ENCODE results near the gene MYL11.

Gene MYL11

GRCh38 chr16:30356401-30357084 is 18.1 kb upstream of the MYL11 start:
- no peak for ATAC-seq

GRCh38 chr16:30357085-30357714 is 17.4 kb upstream of the MYL11 start:
- TF ChIP-seq SNAI2 (CRISPR knock-in tag; IDR thresholded peaks at IDR 0.05) = no peak
- TF ChIP-seq OSR1 (CRISPR knock-in tag; IDR thresholded peaks at IDR 0.05) = no peak
- TF ChIP-seq PPARA (CRISPR knock-in tag; IDR thresholded peaks at IDR 0.05; ENCODE audit: borderline replicate concordance) = no peak
- no peak for ATAC-seq

More at GRCh38 chr16:30356401-30357084, 18.1 kb upstream of the MYL11 start:
- TF ChIP-seq PPARA (CRISPR knock-in tag; IDR thresholded peaks at IDR 0.05; ENCODE audit: borderline replicate concordance) (no peak), ESRRG (CRISPR knock-in tag; IDR thresholded peaks at IDR 0.05) (no peak), CSDC2 (CRISPR knock-in tag; IDR thresholded peaks at IDR 0.05) (no peak), RARB (CRISPR knock-in tag; IDR thresholded peaks at IDR 0.05) (no peak), TCF4 (CRISPR knock-in tag; IDR thresholded peaks at IDR 0.05; ENCODE audit: borderline replicate concordance) (no peak)

GRCh38 chr16:30357715-30358576 is 16.7 kb upstream of the MYL11 start:
- ATAC-seq = no peak
- TF ChIP-seq CSRNP3 (CRISPR knock-in tag; IDR thresholded peaks at IDR 0.05) (no peak), TOX (CRISPR knock-in tag; IDR thresholded peaks at IDR 0.05; ENCODE audit: borderline replicate concordance) (no peak), ZFP30 (CRISPR knock-in tag; IDR thresholded peaks at IDR 0.05) (no peak), OSR1 (CRISPR knock-in tag; IDR thresholded peaks at IDR 0.05) (no peak), ZNF70 (CRISPR knock-in tag; IDR thresholded peaks at IDR 0.05) (no peak), GLIS3 (CRISPR knock-in tag; IDR thresholded peaks at IDR 0.05) (no peak), CSDC2 (CRISPR knock-in tag; IDR thresholded peaks at IDR 0.05) (no peak), ARNTL (CRISPR knock-in tag; IDR thresholded peaks at IDR 0.05; ENCODE audit: borderline replicate concordance, low read depth) (no peak), ISL1 (CRISPR knock-in tag; IDR thresholded peaks at IDR 0.05) (no peak), SNAI2 (CRISPR knock-in tag; IDR thresholded peaks at IDR 0.05) (no peak)
- TF ChIP-seq, protein P1, sequence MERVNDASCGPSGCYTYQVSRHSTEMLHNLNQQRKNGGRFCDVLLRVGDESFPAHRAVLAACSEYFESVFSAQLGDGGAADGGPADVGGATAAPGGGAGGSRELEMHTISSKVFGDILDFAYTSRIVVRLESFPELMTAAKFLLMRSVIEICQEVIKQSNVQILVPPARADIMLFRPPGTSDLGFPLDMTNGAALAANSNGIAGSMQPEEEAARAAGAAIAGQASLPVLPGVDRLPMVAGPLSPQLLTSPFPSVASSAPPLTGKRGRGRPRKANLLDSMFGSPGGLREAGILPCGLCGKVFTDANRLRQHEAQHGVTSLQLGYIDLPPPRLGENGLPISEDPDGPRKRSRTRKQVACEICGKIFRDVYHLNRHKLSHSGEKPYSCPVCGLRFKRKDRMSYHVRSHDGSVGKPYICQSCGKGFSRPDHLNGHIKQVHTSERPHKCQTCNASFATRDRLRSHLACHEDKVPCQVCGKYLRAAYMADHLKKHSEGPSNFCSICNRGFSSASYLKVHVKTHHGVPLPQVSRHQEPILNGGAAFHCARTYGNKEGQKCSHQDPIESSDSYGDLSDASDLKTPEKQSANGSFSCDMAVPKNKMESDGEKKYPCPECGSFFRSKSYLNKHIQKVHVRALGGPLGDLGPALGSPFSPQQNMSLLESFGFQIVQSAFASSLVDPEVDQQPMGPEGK (CRISPR knock-in tag; IDR thresholded peaks at IDR 0.05; ENCODE audit: borderline replicate concordance) = no peak

- no peak for TF ChIP-seq SNAI2 (CRISPR knock-in tag; IDR thresholded peaks at IDR 0.05)
- TF ChIP-seq GLIS3 (CRISPR knock-in tag; IDR thresholded peaks at IDR 0.05) = no peak
- no peak for TF ChIP-seq ESRRG (CRISPR knock-in tag; IDR thresholded peaks at IDR 0.05)
- no peak for TF ChIP-seq RARB (CRISPR knock-in tag; IDR thresholded peaks at IDR 0.05)
- TF ChIP-seq ZFP3 (CRISPR knock-in tag; IDR thresholded peaks at IDR 0.05) = no peak
- no peak for TF ChIP-seq ZNF565 (CRISPR knock-in tag; conservative IDR thresholded peaks at IDR 0.05; ENCODE audit: low read depth)
- TF ChIP-seq OSR1 (CRISPR knock-in tag; IDR thresholded peaks at IDR 0.05) = no peak
- TF ChIP-seq, protein P2, sequence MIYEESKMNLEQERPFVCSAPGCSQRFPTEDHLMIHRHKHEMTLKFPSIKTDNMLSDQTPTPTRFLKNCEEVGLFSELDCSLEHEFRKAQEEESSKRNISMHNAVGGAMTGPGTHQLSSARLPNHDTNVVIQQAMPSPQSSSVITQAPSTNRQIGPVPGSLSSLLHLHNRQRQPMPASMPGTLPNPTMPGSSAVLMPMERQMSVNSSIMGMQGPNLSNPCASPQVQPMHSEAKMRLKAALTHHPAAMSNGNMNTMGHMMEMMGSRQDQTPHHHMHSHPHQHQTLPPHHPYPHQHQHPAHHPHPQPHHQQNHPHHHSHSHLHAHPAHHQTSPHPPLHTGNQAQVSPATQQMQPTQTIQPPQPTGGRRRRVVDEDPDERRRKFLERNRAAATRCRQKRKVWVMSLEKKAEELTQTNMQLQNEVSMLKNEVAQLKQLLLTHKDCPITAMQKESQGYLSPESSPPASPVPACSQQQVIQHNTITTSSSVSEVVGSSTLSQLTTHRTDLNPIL (CRISPR knock-in tag; IDR thresholded peaks at IDR 0.05; ENCODE audit: low read depth) = no peak
- no peak for TF ChIP-seq ZNF70 (CRISPR knock-in tag; IDR thresholded peaks at IDR 0.05)
- TF ChIP-seq ZNF8 (CRISPR knock-in tag; IDR thresholded peaks at IDR 0.05) = no peak
- no peak for TF ChIP-seq CSDC2 (CRISPR knock-in tag; IDR thresholded peaks at IDR 0.05)
- no peak for TF ChIP-seq PPARA (CRISPR knock-in tag; IDR thresholded peaks at IDR 0.05; ENCODE audit: borderline replicate concordance)
- no peak for TF ChIP-seq ARNTL (CRISPR knock-in tag; IDR thresholded peaks at IDR 0.05; ENCODE audit: borderline replicate concordance, low read depth)
- no peak for TF ChIP-seq CSRNP3 (CRISPR knock-in tag; IDR thresholded peaks at IDR 0.05)
- no peak for TF ChIP-seq ZC3H10 (CRISPR knock-in tag; IDR thresholded peaks at IDR 0.05)
- no peak for TF ChIP-seq TOX (CRISPR knock-in tag; IDR thresholded peaks at IDR 0.05; ENCODE audit: borderline replicate concordance)
- no peak for TF ChIP-seq TCF4 (CRISPR knock-in tag; IDR thresholded peaks at IDR 0.05; ENCODE audit: borderline replicate concordance)
- TF ChIP-seq ZFP30 (CRISPR knock-in tag; IDR thresholded peaks at IDR 0.05) = no peak
- TF ChIP-seq, protein P1 (CRISPR knock-in tag; IDR thresholded peaks at IDR 0.05; ENCODE audit: borderline replicate concordance) = no peak
These were observed 16.0 kb upstream of the MYL11 start for GRCh38 chr16:30358577-30358936.

More at GRCh38 chr16:30358577-30358936, 16.0 kb upstream of the MYL11 start:
- ATAC-seq = no peak
